ENCODE measurements around the gene SLC23A1.

SLC23A1 gene

DNA sequence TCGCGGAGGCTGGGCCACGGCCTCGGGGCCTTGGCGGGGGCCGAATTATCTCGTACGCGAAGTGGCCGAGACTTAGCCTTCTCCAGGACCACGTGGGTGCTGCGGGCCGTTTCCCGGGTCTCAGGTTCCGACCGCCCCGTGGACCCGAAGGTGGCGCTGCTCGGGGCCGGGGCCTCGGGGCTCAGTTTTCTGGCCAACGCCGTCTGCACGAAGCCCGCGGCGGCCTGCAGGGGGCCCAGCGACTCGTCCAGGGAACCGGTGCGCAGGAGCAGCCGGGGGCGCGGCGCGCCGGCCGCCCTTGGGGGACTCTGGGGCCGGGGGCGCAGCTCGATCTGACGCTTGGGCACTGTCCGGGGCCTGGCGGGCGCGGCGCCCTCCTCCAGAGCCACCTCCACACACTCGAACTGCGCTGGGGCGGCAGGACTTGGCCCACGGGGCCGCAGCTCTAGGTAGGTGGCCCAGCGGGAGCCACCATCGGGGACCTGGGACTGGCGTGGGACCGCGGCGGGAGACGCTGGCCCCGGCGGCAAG, 11.1 kb upstream of the SLC23A1 start:
- Histone ChIP-seq H2BK120ac (ENCODE audit: low read depth, low read length) (peak overlapping the region; percentile 39), H3K27me3 (ENCODE audit: control insufficient read depth in 3 of 3, insufficient read depth in 3 of 3, low read depth in 1 of 3, low read length in 3 of 3) (peaks cover 25 to 52% (median 46%) of the 10 kb centered on the region in 3 experiments), H3K9me3 (replicated peaks in 1 of 2; ENCODE audit: control insufficient read depth in 2 of 2, insufficient read depth in 1 of 2, low read depth in 1 of 2, low read length in 2 of 2) (peaks cover 0 to 17% of the 10 kb centered on the region in 2 donors), H4K91ac (ENCODE audit: low read depth, low read length, poor library complexity) (no peak overlapping the region), H3K4me1 (ENCODE audit: control insufficient read depth in 2 of 2, insufficient read depth in 1 of 2, low read depth in 1 of 2, low read length in 2 of 2) (peaks cover 0 to 6% of the 10 kb centered on the region in 2 donors), H3K4ac (ENCODE audit: low read length) (peak overlapping the region; percentile 66), H3K4me2 (ENCODE audit: insufficient read depth, low read length, poor library complexity, severe bottlenecking) (peak overlapping the region; percentile 77), H3K27ac (replicated peaks; ENCODE audit: low read length) (no peak overlapping the region), H3K79me1 (ENCODE audit: low read depth, low read length) (peaks cover 2% of the 10 kb centered on the region), H2AFZ (ENCODE audit: low read length) (peak overlapping the region; percentile 87), H2BK5ac (ENCODE audit: low read length) (no peak overlapping the region), H2BK12ac (ENCODE audit: low read length) (peak overlapping the region; percentile 6), H3K18ac (ENCODE audit: low read length) (peak overlapping the region; percentile 95), H4K8ac (ENCODE audit: low read depth, low read length) (peak overlapping the region; percentile 48), H2BK15ac (ENCODE audit: low read length) (peak overlapping the region; percentile 81), H3K4me3 (ENCODE audit: low read length in 2 of 2) (peak overlapping the region; percentile 6 to 76), H3K14ac (ENCODE audit: low read length) (peak overlapping the region; percentile 71), H3K9ac (ENCODE audit: low read depth, low read length, poor library complexity) (peak overlapping the region; percentile 80), H3K23ac (ENCODE audit: low read depth, low read length, poor library complexity) (peak overlapping the region; percentile 76), H2AK5ac (ENCODE audit: low read depth, low read length) (peak overlapping the region; percentile 91), H3K36me3 (replicated peaks in 1 of 2; ENCODE audit: control insufficient read depth in 2 of 2, insufficient read depth in 2 of 2, low read length in 2 of 2) (no peaks in the 10 kb centered on the region)
- DNase-seq (ENCODE audit: low spot score), result no peak
- no CpG with 5 or more reads among the region's 62 CpGs for WGBS, 2 donors (ENCODE audit: extremely low coverage in 2 of 2, insufficient read length in 2 of 2, insufficient replicate concordance in 1 of 2)

- Histone ChIP-seq H3K4me2 (ENCODE audit: insufficient read depth, low read length, poor library complexity, severe bottlenecking) (peak overlapping the region; percentile 77), H3K27ac (replicated peaks; ENCODE audit: low read length) (no peak overlapping the region), H3K27me3 (ENCODE audit: control insufficient read depth in 3 of 3, insufficient read depth in 3 of 3, low read depth in 1 of 3, low read length in 3 of 3) (peaks cover 25 to 52% (median 46%) of the 10 kb centered on the region in 3 experiments), H3K23ac (ENCODE audit: low read depth, low read length, poor library complexity) (peak overlapping the region; percentile 58), H3K9ac (ENCODE audit: low read depth, low read length, poor library complexity) (peak overlapping the region; percentile 50), H3K18ac (ENCODE audit: low read length) (peak overlapping the region; percentile 93), H3K79me1 (ENCODE audit: low read depth, low read length) (peaks cover 2% of the 10 kb centered on the region), H3K4ac (ENCODE audit: low read length) (no peak overlapping the region), H2BK15ac (ENCODE audit: low read length) (peak overlapping the region; percentile 49), H2BK5ac (ENCODE audit: low read length) (no peak overlapping the region), H3K36me3 (replicated peaks in 1 of 2; ENCODE audit: control insufficient read depth in 2 of 2, insufficient read depth in 2 of 2, low read length in 2 of 2) (no peaks in the 10 kb centered on the region), H3K4me1 (ENCODE audit: control insufficient read depth in 2 of 2, insufficient read depth in 1 of 2, low read depth in 1 of 2, low read length in 2 of 2) (peaks cover 0 to 6% of the 10 kb centered on the region in 2 donors), H3K4me3 (ENCODE audit: low read length in 2 of 2) (peak overlapping the region in 1 of 2 donors; percentile 76), H3K9me3 (replicated peaks in 1 of 2; ENCODE audit: control insufficient read depth in 2 of 2, insufficient read depth in 1 of 2, low read depth in 1 of 2, low read length in 2 of 2) (peaks cover 0 to 17% of the 10 kb centered on the region in 2 donors), H3K14ac (ENCODE audit: low read length) (peak overlapping the region; percentile 63), H2BK12ac (ENCODE audit: low read length) (no peak overlapping the region), H2AK5ac (ENCODE audit: low read depth, low read length) (peak overlapping the region; percentile 91), H4K8ac (ENCODE audit: low read depth, low read length) (peak overlapping the region; percentile 48), H2AFZ (ENCODE audit: low read length) (peak overlapping the region; percentile 87), H4K91ac (ENCODE audit: low read depth, low read length, poor library complexity) (no peak overlapping the region), H2BK120ac (ENCODE audit: low read depth, low read length) (peak overlapping the region; percentile 39)
- WGBS, 2 donors (ENCODE audit: extremely low coverage in 2 of 2, insufficient read length in 2 of 2, insufficient replicate concordance in 1 of 2), result no CpG with 5 or more reads among the region's 49 CpGs
- DNase-seq (ENCODE audit: low spot score), result no peak
Measured at GRCh38 chr5:139393497-139394122, 10.5 kb upstream of the SLC23A1 start.

DNA sequence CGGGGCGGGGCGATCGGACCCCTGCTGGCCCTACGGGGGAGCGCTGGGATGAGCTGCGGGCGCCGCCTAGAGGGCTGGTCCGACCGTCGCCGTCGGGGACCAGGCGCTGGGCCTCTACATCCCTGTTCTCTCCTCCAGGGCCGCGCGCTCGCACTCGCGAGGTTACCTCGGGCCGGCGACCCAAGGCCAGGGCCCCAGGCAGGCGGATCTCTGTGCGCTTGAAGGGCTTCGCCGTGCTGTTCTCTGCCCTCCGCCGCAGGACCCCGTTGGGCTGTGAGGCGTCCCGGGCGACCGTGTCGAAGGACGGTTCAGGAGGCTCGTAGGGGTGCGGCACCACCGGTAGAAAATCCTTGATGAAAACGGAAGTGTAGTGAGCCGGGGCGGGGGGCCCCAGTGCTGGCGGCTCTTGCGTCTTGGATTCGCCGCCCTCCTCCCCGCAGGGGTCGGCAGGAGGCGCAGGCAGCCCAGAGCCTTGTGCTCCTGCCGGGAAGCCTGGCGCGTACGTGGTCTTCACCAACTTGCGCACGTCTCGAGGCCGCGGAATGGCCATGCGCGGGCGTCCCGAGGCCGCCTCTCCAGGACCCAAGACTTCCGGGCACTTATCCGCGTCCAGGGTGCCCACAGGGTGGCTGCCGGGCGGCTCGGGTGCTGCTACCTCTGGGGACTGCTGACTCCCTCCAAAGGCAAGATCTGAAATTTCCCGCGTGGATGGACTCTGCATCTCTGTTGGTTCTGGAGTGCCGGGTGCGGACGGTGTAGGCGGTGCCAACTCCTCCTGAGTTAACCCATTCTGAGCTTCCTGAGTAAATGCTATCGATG, 9.8 kb upstream of the SLC23A1 start:
- Histone ChIP-seq H2BK12ac (ENCODE audit: low read length) (peak overlapping the region; percentile 22), H3K9ac (ENCODE audit: low read depth, low read length, poor library complexity) (peak overlapping the region; percentile 88), H3K4me2 (ENCODE audit: insufficient read depth, low read length, poor library complexity, severe bottlenecking) (peak overlapping the region; percentile 66), H2AFZ (ENCODE audit: low read length) (peak overlapping the region; percentile 87), H2AK5ac (ENCODE audit: low read depth, low read length) (peak overlapping the region; percentile 4), H3K23ac (ENCODE audit: low read depth, low read length, poor library complexity) (peak overlapping the region; percentile 98), H2BK120ac (ENCODE audit: low read depth, low read length) (no peak overlapping the region), H3K4me3 (ENCODE audit: low read length in 2 of 2) (peak overlapping the region; percentile 12 to 72), H3K79me1 (ENCODE audit: low read depth, low read length) (peaks cover 2% of the 10 kb centered on the region), H2BK15ac (ENCODE audit: low read length) (peak overlapping the region; percentile 85), H4K8ac (ENCODE audit: low read depth, low read length) (peak overlapping the region; percentile 48), H4K91ac (ENCODE audit: low read depth, low read length, poor library complexity) (no peak overlapping the region), H3K27ac (replicated peaks; ENCODE audit: low read length) (no peak overlapping the region), H3K36me3 (replicated peaks in 1 of 2; ENCODE audit: control insufficient read depth in 2 of 2, insufficient read depth in 2 of 2, low read length in 2 of 2) (no peaks in the 10 kb centered on the region), H3K4me1 (ENCODE audit: control insufficient read depth in 2 of 2, insufficient read depth in 1 of 2, low read depth in 1 of 2, low read length in 2 of 2) (peaks cover under 1 to 9% of the 10 kb centered on the region in 2 donors), H3K27me3 (ENCODE audit: control insufficient read depth in 3 of 3, insufficient read depth in 3 of 3, low read depth in 1 of 3, low read length in 3 of 3) (peaks cover 25 to 52% (median 46%) of the 10 kb centered on the region in 3 experiments), H3K18ac (ENCODE audit: low read length) (peak overlapping the region; percentile 95), H2BK5ac (ENCODE audit: low read length) (no peak overlapping the region), H3K9me3 (replicated peaks in 1 of 2; ENCODE audit: control insufficient read depth in 2 of 2, insufficient read depth in 1 of 2, low read depth in 1 of 2, low read length in 2 of 2) (peaks cover 0 to 17% of the 10 kb centered on the region in 2 donors), H3K14ac (ENCODE audit: low read length) (peak overlapping the region; percentile 89), H3K4ac (ENCODE audit: low read length) (no peak overlapping the region)
- WGBS, 2 donors (ENCODE audit: extremely low coverage in 2 of 2, insufficient read length in 2 of 2, insufficient replicate concordance in 1 of 2), result no CpG with 5 or more reads among the region's 77 CpGs
- no peak for DNase-seq (ENCODE audit: low spot score)
